Uterus (tissue), 4 donors: ENCODE measurements around the gene HOXC5. TPM values are rescaled to one million over a fixed set of nuclear protein-coding genes. Genes with fewer than 3 reads are reported as not detected.
A peak's percentile ranks its signal among the peaks of the same experiment; 100 is the strongest.

ENCODE experiments used
- DNase-seq, 2 donors: peaks; one replicate each; pipeline ENCODE4 v3.0.0-alpha.2; 2019 to 2020
- H3K27ac ChIP-seq, 2 donors: fragments of 200-600 bp; sonication (generic); 1 replicate in 1 of 2; 2 replicates in 1 of 2; pipeline ENCODE4 v1.5.1; 2016 to 2018
- H3K27me3 ChIP-seq, 2 donors: fragments of 200-600 bp; sonication (generic); one replicate each; pipeline ENCODE4 v1.5.1; 2018 to 2019; ENCODE audit warnings: control low read depth in 1 of 2
- H3K36me3 ChIP-seq, 2 donors: fragments of 200-600 bp; sonication (generic); one replicate each; pipeline ENCODE4 v1.5.1; 2019; ENCODE audit warnings: control low read depth in 1 of 2
- H3K4me1 ChIP-seq, 2 donors: fragments of 200-600 bp; sonication (generic); one replicate each; pipeline ENCODE4 v1.5.1; 2018 to 2019; ENCODE audit warnings: control low read depth in 1 of 2
- H3K4me3 ChIP-seq, 2 donors: fragments of 200-600 bp; sonication (generic); 1 replicate in 1 of 2; 2 replicates in 1 of 2; pipeline ENCODE4 v1.5.1; 2018 to 2019; ENCODE audit warnings: mild to moderate bottlenecking in 1 of 2
- H3K9me3 ChIP-seq, 2 donors: fragments of 200-600 bp; sonication (generic); one replicate each; pipeline ENCODE4 v1.5.1; 2019; ENCODE audit warnings: control low read depth in 1 of 2
- CTCF ChIP-seq, 4 experiments: fragments of 200-600 bp in 2 of 4; fragments of 450-650 bp in 2 of 4; sonication (generic) in 2 of 4; IDR thresholded peaks; one replicate each; pipeline ENCODE4 v1.5.1; 2016 to 2019; ENCODE audit warnings: antibody characterized with exemption in 4 of 4, mild to moderate bottlenecking in 2 of 4, moderate library complexity in 1 of 4
- POLR2A ChIP-seq, 2 donors: fragments of 450-650 bp; IDR thresholded peaks; one replicate each; pipeline ENCODE4 v1.6.1; 2016; ENCODE audit warnings: antibody characterized with exemption in 2 of 2, mild to moderate bottlenecking in 1 of 2, moderate library complexity in 1 of 2
- intact Hi-C: fragments of 100-400 bp; cut with DNase I; formaldehyde crosslinking; loops from one replicate; pipeline ENCODE4 v1.15.1; 2023; ENCODE audit warnings: low total_unique reads
- total RNA-seq, 4 donors: library from RNA; depleted of rRNA in 3 of 4; stranded (reverse); fragments of >200 nt in 3 of 4; gene quantifications; one replicate each; pipeline versions ENCODE4 v1.1.0 to v1.2.4, GENCODE V29; 2014 to 2023
- donor health status: DM: yes; HTN: yes; CAD: no.

The HOXC5 gene
- total RNA-seq, 4 donors from 2014 or later = 3.5 to 10.2 TPM; not detected in 2

GRCh38 chr12:54019091-54019811, 13.6 kb upstream of the HOXC5 start:
- Histone ChIP-seq H3K27ac (peak overlapping the region; percentile 84), H3K36me3 (no peaks in the 10 kb centered on the region), H3K4me3 (peak overlapping the region; percentile 32 to 49), H3K9me3 (no peaks in the 10 kb centered on the region), H3K27me3 (peaks cover 0 to 12% of the 10 kb centered on the region in 2 donors), H3K4me1 (no peaks in the 10 kb centered on the region)
- intact Hi-C loops = no loop called here
- DNase-seq = no peak
- TF ChIP-seq CTCF (IDR thresholded peaks at IDR 0.05) (no peak), POLR2A (IDR thresholded peaks at IDR 0.05) (no peak)

- H3K4me1 ChIP-seq = no peaks in the 10 kb centered on the region
- H3K36me3 ChIP-seq = no peaks in the 10 kb centered on the region
- peaks cover 0 to 13% of the 10 kb centered on the region in 2 donors for H3K27me3 ChIP-seq
- no peak for DNase-seq
- intact Hi-C loops = no loop called here
- peak overlapping the region in 1 of 2 donors; percentile 49 for H3K4me3 ChIP-seq
- H3K27ac ChIP-seq = peak overlapping the region; percentile 84
- TF ChIP-seq POLR2A (IDR thresholded peaks at IDR 0.05) (no peak), CTCF (IDR thresholded peaks at IDR 0.05) (no peak)
- no peaks in the 10 kb centered on the region for H3K9me3 ChIP-seq
Measured at GRCh38 chr12:54019924-54020590, 12.8 kb upstream of the HOXC5 start.

- H3K27ac ChIP-seq = no peak overlapping the region
- peaks cover 0 to 14% of the 10 kb centered on the region in 2 donors for H3K27me3 ChIP-seq
- peak overlapping the region in 1 of 2 donors; percentile 49 for H3K4me3 ChIP-seq
Measured at GRCh38 chr12:54020591-54021405, 12.1 kb upstream of the HOXC5 start.

GRCh38 chr12:54021432-54022013, 11.3 kb upstream of the HOXC5 start:
- intact Hi-C loops = no loop called here
- H3K9me3 ChIP-seq = no peaks in the 10 kb centered on the region
- DNase-seq = no peak
- H3K4me3 ChIP-seq = peak overlapping the region in 1 of 2 donors; percentile 49
- H3K27ac ChIP-seq = no peak overlapping the region
- TF ChIP-seq POLR2A (IDR thresholded peaks at IDR 0.05) (no peak), CTCF (IDR thresholded peaks at IDR 0.05) (no peak)
- peaks cover 0 to 15% of the 10 kb centered on the region in 2 donors for H3K27me3 ChIP-seq
- H3K36me3 ChIP-seq = no peaks in the 10 kb centered on the region
- H3K4me1 ChIP-seq = no peaks in the 10 kb centered on the region

More at GRCh38 chr12:54020591-54021405, 12.1 kb upstream of the HOXC5 start:
- TF ChIP-seq CTCF (IDR thresholded peaks at IDR 0.05) = no peak
- no peak for TF ChIP-seq POLR2A (IDR thresholded peaks at IDR 0.05)
- no peak for DNase-seq
- intact Hi-C loops = no loop called here
- H3K36me3 ChIP-seq = no peaks in the 10 kb centered on the region
- no peaks in the 10 kb centered on the region for H3K4me1 ChIP-seq
- no peaks in the 10 kb centered on the region for H3K9me3 ChIP-seq
